Measurements from ENCODE around the gene C1orf21.

The C1orf21 gene

DNA sequence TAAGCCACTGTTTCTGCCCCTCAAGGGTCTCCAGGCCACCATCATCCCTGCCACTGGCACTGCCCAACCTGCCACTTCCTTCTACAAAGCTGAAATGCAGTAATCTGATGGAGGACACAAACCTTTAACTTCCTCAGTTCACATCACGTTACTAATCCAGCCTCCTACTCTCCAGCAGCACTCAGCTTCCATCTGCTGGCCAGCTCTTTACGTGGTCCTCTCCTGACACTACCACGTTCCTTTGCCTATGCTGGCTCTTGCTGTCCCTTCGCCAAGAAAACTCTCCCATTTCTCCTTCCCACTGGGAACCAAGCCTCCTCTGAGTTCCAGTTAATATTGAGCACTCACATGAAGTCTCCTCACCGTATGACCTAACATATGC lies 243.8 kb downstream of the C1orf21 start:
- no peak for DNase-seq (ENCODE audit: low read depth)

- no peak for DNase-seq (ENCODE audit: low read depth)
Measured at GRCh38 chr1:184632415-184633175, 245.8 kb downstream of the C1orf21 start.

- DNase-seq (ENCODE audit: low read depth) = no peak
Measured at GRCh38 chr1:184633785-184634184, 247.0 kb downstream of the C1orf21 start.

- no peak for DNase-seq (ENCODE audit: low read depth)
Measured at GRCh38 chr1:184634296-184634695, 247.5 kb downstream of the C1orf21 start.

DNA sequence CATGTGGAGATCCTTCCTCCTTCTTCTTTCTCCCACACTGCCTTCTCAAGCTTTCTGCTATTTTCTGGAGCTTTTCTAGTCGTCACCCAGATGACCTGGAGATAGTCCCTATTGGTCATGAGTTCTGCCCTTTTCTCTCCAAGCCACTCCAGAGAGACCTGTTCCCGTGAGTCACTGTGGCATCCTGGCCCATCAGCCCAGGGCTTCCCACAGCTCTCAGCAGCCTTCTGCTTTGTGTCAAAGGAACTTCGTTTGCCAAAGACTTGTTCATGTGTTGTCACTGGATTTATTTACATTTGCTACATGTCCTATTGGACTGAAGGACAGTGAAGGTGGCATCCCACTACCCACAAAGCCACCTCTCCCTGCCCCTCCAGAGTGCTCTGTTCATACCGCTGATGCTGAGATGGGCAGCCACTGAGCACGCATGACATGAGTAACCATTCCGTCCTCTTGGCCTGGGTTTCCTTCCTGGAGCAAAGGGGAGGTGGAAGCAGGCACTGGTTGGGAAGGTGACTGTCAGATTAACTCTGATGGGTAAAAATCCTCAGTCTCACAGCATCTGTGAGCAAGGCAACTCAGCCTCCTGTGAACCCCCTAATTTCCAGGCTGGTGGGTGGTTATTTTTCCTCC lies 248.6 kb downstream of the C1orf21 start:
- no peak for DNase-seq (ENCODE audit: low read depth)

DNA sequence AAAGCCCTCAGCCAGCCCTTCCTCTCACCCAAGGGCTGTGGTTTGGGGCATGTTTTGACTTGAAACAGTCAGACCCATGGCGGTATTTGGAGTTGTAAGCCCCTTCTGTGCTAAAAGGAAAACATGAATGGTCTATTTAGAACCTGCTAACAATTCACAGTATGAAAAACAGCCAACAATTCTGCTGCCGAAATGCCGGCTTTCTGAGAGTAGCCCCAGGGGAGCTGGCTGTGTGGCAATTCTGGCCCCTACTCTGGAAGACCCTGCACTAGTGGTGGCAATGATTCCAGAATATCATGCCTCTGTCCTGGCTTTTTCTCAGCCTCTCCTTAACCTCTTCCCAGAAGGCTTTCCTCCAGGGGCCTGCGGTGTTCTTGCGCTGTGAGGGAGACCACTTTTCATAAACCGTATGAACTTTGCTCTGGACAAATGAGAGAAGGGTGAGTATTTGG lies 249.2 kb downstream of the C1orf21 start:
- no peak for DNase-seq (ENCODE audit: low read depth)

GRCh38 chr1:184637664-184638240 lies 250.9 kb downstream of the C1orf21 start:
- no peak for DNase-seq (ENCODE audit: low read depth)

GRCh38 chr1:184639205-184639604 lies 252.4 kb downstream of the C1orf21 start:
- DNase-seq (ENCODE audit: low read depth) = no peak

- no peak for DNase-seq (ENCODE audit: low read depth)
Measured at GRCh38 chr1:184640505-184640904, 253.7 kb downstream of the C1orf21 start.

GRCh38 chr1:184641894-184642293 lies 255.1 kb downstream of the C1orf21 start:
- DNase-seq (ENCODE audit: low read depth) = no peak

DNA sequence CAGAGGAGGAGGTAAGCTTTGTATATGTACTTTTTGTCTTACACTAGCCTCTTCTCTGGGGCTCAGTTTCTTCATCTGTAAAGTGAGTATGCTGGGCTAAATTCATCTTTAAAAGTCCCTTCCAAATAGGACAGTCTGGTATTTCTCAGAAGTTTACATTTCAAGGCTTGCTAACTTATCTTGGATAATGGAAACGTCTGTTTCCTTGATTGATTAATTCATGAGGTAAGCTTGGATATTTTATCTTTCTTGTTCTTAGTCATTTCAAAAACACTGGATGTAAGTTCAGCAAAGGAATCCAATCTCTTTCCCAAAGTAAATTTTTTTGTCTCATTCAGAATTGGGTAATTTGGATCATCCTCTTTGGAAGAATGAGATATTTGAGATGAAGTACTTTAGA lies 256.8 kb downstream of the C1orf21 start:
- no peak for DNase-seq (ENCODE audit: low read depth)

GRCh38 chr1:184644771-184645170 lies 257.9 kb downstream of the C1orf21 start:
- no peak for DNase-seq (ENCODE audit: low read depth)

DNA sequence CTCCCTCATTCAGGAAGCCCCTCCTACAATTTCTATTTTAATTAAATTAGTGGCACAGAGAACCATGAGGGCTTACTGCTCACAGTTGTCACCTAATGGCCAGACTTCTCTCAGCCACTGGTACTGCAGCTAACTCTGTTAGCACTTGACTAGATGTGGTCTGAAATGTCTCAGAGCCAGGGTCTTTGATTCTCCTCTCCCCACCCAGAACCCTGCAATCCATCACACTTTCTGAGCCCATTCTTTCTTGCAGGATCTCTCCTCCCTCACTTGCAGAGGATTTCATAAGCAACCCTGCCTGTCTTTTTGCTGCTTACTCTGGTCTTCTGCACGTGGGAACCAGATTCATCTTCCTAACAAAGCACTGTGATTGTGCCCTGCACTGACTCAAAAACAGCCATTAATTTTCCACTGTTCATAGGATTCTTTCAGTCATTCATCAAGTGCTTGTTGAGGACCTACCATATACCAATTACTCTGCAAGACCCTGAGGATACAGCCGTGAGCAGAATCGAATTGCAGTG lies 259.4 kb downstream of the C1orf21 start:
- no peak for DNase-seq (ENCODE audit: low read depth)

- DNase-seq (ENCODE audit: low read depth) = no peak
Measured at GRCh38 chr1:184646824-184647223, 260.0 kb downstream of the C1orf21 start.

- no peak for DNase-seq (ENCODE audit: low read depth)
Measured at GRCh38 chr1:184647471-184647870, 260.6 kb downstream of the C1orf21 start.

- DNase-seq (ENCODE audit: low read depth) = no peak
Measured at GRCh38 chr1:184648160-184648855, 261.5 kb downstream of the C1orf21 start.

GRCh38 chr1:184648856-184649201 lies 262.0 kb downstream of the C1orf21 start:
- no peak for DNase-seq (ENCODE audit: low read depth)

GRCh38 chr1:184649451-184649888 lies 262.6 kb downstream of the C1orf21 start:
- DNase-seq (ENCODE audit: low read depth) = no peak

GRCh38 chr1:184650177-184650866 lies 263.5 kb downstream of the C1orf21 start:
- no peak for DNase-seq (ENCODE audit: low read depth)

- DNase-seq (ENCODE audit: low read depth) = no peak
Measured at GRCh38 chr1:184655185-184655584, 268.4 kb downstream of the C1orf21 start.

DNA sequence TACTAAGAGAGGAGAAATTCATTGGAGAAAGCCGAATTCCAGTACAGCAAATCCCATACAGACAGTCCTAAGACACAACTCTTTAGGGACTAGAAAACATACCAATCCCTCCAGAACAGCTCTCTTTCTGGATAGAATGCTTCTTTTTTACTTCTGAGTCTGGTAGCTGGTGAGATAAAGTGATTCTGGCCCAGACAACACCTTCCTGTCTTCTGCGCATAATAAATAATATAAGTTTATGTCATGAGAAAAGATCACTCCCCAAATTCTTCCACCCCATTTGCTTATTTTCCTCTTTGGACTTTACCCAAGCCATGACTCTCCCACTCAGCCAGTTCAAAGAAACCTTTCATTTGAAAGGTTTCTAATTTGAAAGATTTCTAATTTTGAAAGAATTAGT lies 269.4 kb downstream of the C1orf21 start:
- DNase-seq (ENCODE audit: low read depth) = no peak

DNA sequence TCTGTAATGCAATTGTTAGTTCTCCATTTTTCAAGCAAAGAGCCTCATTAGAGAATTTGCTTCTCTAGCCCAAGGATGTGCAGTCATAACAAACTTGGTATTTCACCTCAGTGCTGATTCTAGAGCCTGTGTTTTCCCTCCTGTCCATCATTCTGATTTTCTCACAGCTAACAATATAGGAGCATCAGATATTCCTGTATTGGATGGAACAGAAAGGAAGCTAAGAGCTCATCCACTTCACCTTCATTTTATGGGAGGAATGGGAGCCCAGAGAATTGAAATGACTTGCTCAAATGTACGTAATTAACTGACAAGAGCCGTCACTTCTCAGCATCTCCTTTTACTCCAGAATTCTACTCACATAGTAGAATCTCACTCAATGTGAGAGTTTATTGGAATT lies 271.2 kb downstream of the C1orf21 start:
- DNase-seq (ENCODE audit: low read depth) = no peak
